DMS53 (cell line): ENCODE measurements around the gene TMEM202.
"Not testable (repeated sequence)": the region's sequence is repeated elsewhere in the genome, so short reads cannot be mapped to it uniquely, and the experiment has no call there.

ENCODE experiments used
- DNase-seq: peaks from one replicate; lab custom pipeline; 2025; lab: John Stamatoyannopoulos, UW

The TMEM202 gene

DNA sequence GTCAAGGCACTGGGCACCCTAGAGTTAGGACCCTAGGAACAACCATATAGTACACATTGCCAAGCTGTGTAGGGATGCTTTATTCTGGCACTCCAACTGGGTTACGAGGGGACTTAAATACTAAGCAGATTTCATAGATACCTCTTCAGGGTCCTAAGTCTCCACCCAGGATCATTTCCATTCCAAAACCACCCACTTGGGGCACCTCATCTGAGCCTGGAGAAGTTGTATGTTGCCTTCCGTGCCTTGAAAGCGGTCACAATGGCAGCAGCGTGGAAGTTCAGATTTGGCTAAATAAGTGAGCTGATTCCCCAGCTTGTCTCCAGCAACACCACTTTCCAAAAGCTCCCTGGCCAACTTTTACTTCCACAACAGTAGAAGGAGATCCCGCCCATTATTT is 4.6 kb downstream of the TMEM202 start:
- DNase-seq = no peak

DNA sequence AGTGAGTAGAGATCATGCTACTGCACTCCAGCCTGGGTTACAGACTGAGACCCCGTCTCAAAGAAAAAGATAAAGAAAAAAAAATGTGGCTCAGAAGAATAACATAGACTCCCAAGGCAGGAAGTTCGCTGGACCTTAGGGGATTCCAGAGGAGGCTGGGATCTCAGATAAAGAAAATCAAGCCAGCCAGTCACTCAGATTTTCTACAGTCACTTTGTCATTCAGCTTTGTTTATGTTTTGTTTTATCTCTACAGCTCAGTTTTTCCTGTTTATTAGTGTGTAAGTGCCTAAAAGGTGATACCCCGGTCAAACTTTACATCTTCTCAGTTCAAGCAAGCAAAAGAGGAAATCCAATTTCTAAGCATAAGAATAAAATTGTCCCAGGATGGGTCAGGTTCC is 6.3 kb downstream of the TMEM202 start:
- DNase-seq = no peak

DNA sequence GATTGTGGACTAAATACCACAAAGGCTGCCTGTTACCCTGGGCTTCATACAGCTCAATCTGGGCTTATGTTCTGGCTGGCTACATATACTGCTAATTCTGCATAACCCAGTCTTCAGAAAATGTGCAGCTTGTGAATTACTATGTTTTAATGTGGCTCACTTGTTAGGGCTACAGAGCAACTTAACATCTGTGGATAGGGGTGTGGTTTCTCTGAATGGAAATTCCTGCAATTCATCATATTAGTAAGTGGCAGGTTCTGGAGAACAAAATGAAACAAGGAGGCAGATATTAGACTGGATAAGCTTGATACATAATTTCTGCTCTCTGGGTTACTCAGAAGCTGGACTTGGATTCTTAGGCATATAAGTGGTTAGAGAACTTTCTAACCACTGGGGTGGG is 6.7 kb downstream of the TMEM202 start:
- DNase-seq = no peak

DNA sequence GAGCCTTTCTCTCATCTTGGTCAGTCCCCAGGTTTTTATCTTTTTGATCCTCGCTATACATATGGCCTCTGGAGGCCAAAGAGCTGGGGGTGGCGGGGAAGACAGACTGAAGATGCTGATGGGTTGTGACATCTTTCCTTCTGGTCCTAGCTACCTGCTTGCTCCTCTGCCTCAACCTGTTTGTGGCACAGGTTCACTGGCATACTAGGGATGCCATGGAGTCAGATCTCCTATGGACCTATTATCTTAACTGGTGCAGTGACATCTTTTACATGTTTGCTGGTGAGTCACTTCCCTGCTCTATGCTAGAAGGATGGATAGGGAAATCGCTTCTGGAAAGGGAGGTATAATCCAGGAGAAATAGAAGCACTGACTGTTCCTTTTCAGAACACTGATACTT is 8.8 kb downstream of the TMEM202 start:
- no peak for DNase-seq

DNA sequence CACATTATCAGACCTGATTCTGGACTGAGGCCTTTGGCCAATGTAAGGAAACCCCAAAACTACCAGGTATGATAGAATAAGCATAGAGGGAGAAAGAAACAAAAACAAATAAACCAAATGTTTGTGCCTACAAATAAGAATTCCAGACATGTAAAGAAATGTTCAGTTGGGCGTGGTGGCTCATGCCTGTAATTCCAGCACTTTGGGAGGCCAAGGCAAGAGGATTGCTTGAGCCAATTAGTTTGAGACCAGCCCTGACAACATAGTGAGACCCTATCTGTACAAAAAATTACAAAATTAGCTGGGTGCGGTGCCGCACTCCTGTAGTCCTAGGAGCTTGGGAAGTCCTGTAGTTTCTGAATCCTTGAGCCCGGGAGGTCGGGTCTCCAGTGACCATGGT is 13.0 kb downstream of the TMEM202 start:
- no peak for DNase-seq

DNA sequence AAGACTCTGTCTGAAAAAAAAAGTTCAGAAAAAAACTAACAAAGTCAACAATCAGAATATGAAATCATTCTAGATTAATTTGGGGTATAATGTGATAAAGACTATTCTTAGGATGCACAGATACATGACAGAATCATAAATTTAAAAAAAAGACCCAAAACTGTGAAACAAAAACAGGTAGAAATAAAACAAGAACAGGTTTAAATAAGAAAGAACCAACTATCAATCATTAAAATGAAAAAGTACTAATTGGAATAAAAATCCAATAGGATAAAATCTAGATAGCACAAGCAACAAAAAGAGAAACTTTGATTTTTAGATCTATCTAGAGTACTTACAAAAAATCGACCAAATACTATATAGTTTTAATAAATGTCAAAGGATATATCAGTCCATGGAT is 13.4 kb downstream of the TMEM202 start:
- DNase-seq = no peak

DNA sequence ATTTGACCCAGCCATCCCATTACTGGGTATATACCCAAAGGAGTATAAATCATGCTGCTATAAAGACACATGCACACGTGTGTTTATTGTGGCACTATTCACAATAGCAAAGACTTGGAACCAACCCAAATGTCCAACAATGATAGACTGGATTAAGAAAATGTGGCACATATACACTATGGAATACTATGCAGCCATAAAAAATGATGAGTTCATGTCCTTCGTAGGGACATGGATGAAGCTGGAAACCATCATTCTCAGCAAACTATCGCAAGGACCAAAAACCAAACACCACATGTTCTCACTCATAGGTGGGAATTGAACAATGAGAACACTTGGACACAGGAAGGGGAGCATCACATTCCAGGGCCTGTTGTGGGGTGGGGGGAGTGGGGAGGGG is 15.2 kb downstream of the TMEM202 start:
- not testable (repeated sequence) for DNase-seq

DNA sequence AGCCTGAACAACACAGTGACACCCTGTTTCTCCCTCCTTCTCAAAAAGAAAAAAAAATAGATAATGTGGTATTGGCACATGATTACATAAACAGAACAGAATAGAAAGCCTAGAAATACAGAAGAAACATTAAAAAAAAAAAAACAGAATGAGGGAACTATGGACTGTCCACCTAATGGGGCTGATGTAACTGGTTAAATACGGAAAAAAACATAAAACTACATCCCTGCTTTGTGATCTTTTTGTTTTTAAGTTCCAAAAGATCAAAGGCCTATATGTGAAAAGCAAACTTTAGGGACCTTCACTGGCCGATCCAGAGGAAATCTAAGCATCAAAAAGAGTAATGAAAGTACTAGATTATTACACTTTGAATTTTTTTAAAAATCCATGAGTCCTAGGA is 17.2 kb downstream of the TMEM202 start:
- DNase-seq = no peak

DNA sequence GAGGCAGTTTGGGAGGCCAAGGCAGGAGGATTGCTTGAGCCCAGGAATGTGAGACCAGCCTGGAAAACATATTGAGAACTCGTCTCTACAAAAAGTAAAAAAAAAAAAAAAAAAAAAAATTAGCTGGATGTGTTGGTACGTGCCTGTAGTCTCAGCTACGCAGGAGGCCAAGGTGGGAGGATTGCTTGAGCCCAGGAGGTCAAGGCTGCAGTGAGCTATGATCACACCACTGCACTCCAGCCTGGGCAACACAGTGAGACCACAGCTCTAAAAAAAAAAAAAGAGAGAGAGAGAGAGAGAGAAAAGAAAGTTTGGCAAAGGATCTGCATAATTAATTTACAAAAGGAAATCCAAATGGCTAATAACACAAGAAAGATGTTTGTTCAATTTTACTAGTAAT is 21.7 kb downstream of the TMEM202 start:
- DNase-seq = not testable (repeated sequence)

DNA sequence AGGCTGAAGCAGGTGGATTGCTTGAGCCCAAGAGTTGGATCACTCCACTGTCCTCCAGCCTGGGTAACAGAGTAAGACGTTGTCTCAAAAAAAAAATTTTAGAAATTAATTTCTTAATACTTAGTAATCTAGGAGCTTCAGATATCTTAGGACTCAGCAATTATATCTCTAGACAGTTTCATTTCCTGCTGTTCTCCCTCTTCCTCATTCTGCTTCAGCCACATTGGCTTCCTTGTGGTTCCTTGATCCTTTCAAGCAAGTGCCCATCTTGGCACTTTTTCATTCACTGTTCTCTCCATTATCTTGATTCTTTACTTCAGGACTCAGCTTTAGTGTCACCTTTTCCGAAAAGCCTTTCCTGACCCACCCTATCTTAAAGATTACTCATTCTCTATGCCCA is 22.5 kb downstream of the TMEM202 start:
- DNase-seq = no peak

DNA sequence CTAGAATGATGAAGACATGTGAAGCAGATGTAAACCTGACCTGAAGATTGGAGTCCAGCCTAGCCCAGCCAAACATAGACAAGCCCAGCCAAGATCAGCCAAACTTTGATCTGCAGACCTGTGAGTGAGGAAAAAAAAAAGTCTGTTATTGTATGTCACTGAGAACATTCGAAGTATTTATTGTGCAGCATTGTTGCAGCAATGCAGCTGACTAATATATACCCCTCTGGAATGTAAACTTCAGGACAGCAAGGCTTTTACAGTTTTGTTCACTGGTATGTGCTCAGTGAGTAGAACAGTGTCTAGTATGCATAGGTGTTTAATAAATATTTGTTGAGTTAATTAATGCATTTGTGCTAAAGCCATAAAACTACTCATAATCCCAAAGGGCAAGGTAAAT is 23.4 kb downstream of the TMEM202 start:
- DNase-seq = no peak

DNA sequence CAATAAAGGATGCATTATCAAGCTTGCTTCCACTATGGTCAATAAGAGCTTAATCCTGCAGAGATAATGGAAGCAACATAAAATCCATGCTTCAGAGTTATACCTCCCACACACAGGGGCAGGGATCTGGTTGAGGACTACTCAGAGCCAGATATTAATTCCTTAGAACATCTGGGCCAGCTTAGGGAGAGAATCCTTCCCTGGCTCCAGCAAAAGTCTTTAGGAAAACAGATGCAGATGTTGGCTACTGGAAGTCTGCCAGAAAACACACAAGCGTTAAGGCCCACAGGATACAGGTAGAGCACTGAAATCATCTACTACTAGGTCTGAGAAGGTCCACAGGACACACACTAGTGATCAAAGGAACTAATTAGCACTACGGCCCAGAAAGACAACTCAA is 25.2 kb downstream of the TMEM202 start:
- DNase-seq = no peak

DNA sequence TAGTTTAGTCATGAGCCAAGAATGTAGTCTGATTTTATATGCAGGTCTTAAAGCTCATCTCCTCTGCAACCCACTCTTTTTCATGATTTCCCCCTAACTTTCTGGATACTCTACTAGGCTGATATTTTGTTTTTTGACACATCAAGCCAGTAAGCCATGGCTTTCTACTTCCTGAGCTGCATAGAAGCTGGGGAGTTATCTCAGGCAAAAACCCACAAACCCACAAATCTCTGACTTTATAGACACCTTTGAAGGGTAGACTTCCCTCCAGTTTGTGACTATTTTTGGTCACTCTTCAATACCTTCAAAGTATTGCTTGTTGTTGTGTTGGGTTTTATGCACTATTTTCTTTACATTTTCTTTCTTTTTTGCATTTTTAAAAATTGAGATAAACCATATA is 28.6 kb downstream of the TMEM202 start:
- DNase-seq = no peak

DNA sequence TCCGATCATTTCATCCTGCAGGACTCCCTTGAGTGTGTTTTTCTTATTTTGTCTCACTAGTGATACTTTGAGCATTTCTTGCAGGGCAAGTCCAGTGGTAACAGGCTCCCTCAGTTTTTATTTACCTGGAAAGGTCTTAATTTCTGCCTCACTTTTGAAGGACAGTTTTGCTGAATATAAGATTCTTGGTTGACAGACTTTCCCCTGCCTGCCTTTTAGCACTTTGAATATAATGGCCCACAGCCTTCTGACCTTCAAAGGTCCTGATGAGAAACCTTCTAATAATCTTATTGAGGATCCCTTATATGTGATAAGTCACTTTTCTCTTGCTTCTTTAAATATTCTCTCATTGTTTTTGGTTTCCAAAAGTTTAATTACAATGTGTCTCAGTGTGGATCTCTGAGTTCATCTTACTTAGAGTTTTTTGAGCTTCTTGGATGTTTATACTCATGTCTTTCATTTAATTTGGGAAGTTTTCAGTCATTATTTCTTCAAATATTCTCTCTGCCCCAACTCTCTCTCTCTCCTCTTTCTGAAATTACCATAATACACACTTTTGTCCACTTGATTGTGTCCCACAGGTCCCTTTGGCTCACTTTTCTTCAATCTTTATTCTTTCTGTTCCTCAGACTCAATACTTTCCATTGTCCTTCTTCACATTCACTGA is 39.7 kb downstream of the TMEM202 start:
- DNase-seq = no peak

DNA sequence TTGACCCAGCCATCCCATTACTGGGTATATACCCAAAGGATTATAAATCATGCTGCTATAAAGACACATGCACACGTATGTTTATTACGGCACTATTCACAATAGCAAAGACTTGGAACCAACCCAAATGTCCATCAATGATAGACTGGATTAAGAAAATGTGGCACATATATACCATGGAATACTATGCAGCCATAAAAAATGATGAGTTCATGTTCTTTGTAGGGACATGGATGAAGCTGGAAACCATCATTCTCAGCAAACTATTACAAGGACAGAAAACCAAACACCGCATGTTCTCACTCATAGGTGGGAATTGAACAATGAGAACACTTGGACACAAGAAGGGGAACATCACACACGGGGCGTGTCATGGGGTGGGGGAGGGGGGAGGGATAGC is 44.7 kb downstream of the TMEM202 start:
- DNase-seq = not testable (repeated sequence)

DNA sequence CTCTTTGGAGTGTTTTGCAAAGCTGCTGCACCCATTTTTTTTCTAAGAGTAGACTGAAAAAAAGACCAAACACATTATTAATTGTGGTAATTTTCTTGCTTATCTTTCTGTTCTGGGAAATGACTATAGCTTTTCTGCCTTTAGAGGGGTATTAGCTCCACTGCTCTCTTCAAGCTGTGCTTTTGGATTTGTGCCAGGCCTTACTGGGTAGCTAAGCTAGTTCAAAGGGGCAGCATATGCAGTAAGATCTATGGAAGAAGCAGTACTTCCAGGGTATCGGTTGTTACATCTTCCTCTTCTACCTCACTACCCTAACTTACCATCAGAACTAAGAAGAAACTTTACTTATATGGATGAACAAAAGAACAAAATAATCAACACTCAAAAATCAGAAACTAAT is 47.3 kb downstream of the TMEM202 start:
- DNase-seq = no peak

DNA sequence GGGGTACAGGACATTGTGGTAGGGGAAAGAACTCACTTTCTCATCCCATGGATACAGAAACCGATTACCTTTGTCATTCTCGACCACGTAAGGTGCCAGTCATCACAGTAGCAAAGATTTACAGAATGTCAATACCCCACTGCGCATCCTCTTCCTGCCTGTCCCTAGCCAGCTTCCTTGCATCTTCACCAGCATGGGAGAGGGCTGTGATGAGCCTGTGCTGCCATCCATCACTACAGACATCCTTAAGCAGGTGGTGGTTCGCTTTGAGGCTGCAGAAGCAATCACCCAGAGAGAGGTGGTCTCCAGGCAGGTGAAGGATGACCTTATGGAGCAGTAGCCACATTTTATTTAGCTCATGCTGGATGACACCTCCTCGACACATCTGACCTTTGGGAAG is 52.7 kb downstream of the TMEM202 start:
- no peak for DNase-seq

DNA sequence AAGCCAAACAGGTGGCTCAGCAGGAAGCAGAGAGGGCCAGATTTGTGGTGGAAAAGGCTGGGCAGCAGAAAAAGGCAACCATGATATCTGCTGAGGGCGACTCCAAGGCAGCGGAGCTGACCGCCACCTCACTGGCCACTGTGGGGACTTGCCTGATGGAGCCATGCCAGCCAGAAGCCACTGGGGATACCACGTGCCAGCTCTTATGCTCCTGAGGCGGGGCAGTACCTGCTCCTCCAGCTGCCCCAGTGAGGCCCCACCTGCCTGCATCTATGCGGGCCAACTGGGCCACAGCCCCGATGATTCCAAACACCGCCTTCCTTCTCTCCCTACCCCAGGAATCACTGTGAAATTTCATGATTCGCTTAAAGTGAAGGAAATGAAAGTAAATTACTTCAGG is 53.1 kb downstream of the TMEM202 start:
- peak; percentile 16 for DNase-seq

DNA sequence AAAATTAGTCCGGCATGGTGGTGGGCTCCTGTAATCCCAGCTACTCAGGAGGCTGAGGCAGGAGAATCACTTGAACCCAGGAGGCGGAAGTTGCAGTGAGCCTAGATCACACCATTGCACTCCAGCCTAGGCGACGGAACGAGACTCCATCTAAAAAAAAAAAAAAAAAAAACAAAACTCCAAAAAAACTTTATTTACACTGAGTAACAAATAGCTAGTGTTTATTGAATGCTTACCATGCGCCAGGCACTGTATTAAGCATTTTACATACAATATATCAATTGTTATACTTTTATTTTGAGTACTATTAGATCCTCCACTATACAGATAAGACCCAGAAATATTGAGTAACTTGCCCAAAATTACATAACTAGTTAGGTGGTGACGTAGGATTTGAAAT is 58.6 kb downstream of the TMEM202 start:
- DNase-seq = no peak
